Transverse colon (tissue), 4 donors: Measurements from ENCODE around the gene SCN4B. TPM values are rescaled to one million over a fixed set of nuclear protein-coding genes. Genes with fewer than 3 reads are reported as not detected.

Source experiments
- DNase-seq: peaks from one replicate; pipeline ENCODE4 v3.0.0-alpha.2; 2019
- H3K27ac ChIP-seq, 4 donors: fragments of 200-600 bp; sonication (generic); 2 replicates each; pipeline ENCODE4 v1.5.1; 2016 to 2018; ENCODE audit warnings: inconsistent platforms in 4 of 4
- H3K27me3 ChIP-seq: fragments of 200-600 bp; sonication (generic); 2 replicates; pipeline ENCODE4 v1.5.1; 2017; ENCODE audit warnings: inconsistent platforms
- H3K36me3 ChIP-seq, 4 donors: fragments of 200-600 bp; sonication (generic); 2 replicates each; pipeline ENCODE4 v1.5.1; 2017 to 2019; ENCODE audit warnings: inconsistent platforms in 4 of 4
- H3K4me1 ChIP-seq, 4 donors: fragments of 200-600 bp; sonication (generic); 2 replicates each; pipeline ENCODE4 v1.5.1; 2017 to 2020; ENCODE audit warnings: inconsistent platforms in 4 of 4
- H3K4me3 ChIP-seq, 4 donors: fragments of 200-600 bp; sonication (generic); 1 replicate in 1 of 4; 2 replicates in 3 of 4; pipeline versions ENCODE4 v1.5.1 to v1.6.1; 2017 to 2019; ENCODE audit warnings: inconsistent platforms in 4 of 4
- H3K9me3 ChIP-seq, 2 donors: fragments of 200-600 bp; sonication (generic); 2 replicates each; pipeline ENCODE4 v1.5.1; 2017 to 2019; ENCODE audit warnings: inconsistent platforms in 2 of 2
- EP300 ChIP-seq: sonication (generic); formaldehyde crosslinking; IDR thresholded peaks from one replicate; pipeline ENCODE4 v1.6.1; 2017; ENCODE audit warnings: antibody characterized with exemption, low read depth
- POLR2A ChIP-seq: fragments of 450-650 bp; IDR thresholded peaks from one replicate; pipeline ENCODE4 v1.6.1; 2016; ENCODE audit warnings: antibody characterized with exemption, mild to moderate bottlenecking, moderate library complexity
- POLR2AphosphoS5 ChIP-seq, 3 donors: sonication (generic); formaldehyde crosslinking; IDR thresholded peaks; one replicate each; pipeline ENCODE4 v1.6.1; 2016; ENCODE audit warnings: antibody characterized with exemption in 3 of 3
- WGBS, 2 donors: methylation state at CpG; one replicate each; pipeline ENCODE4 v1.1.5; 2018; ENCODE audit warnings: low coverage in 1 of 2; 5-methylcytosine and 5-hydroxymethylcytosine counted together
- in situ Hi-C, 4 donors: fragments of 200-750 bp; cut with MboI; loops; one replicate each; pipeline versions ENCODE4 v1.15.0 to v1.15.1; 2017; ENCODE audit warnings: low sequenced_read_pairs in 3 of 4, low pct_ligation_motif_present in 1 of 4, low pct_unique_long_range_greater_than_20kb in 1 of 4
- intact Hi-C: fragments of 100-400 bp; cut with DNase I; formaldehyde crosslinking; loops from one replicate; pipeline ENCODE4 v1.15.1; 2023; ENCODE audit warnings: low total_unique reads
- total RNA-seq, 4 donors: library from RNA; depleted of rRNA; stranded (reverse); fragments of >200 nt; gene quantifications; one replicate each; pipeline ENCODE4 v1.1.0, GENCODE V29; 2016
- TF ChIP-seq, protein P1 (sequence below), 5 experiments: fragments of 200-600 bp in 3 of 5; fragments of 450-650 bp in 2 of 5; sonication (generic) in 3 of 5; IDR thresholded peaks; 1 replicate in 2 of 5; 2 replicates in 3 of 5; pipeline ENCODE4 v1.5.1; 2016 to 2017; ENCODE audit warnings: antibody characterized with exemption in 5 of 5, inconsistent platforms in 3 of 5, mild to moderate bottlenecking in 2 of 5, moderate library complexity in 1 of 5

The SCN4B gene
- total RNA-seq, 4 donors from 2014 or later = 0.41 to 1.1 (median 0.75) TPM; not detected in 1

DNA sequence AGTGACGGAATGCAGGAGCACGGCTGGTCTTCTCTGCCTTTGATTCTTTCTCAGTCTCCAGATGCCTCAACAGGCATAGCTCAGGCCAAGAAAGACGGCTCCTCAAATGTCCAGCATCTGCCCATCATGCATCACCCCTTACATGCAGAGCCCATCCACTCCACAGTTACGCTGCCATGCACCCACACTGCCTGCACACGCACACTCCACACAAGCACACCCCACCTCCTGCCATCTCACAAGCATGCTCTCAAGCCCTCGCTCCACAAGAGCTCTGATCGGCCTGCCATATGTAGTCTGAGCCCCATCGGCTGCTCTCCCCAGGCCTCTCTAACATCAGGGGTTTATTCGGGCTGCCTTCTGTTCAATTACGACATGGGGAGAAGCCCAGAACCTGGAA, 18.8 kb downstream of the SCN4B start:
- TF ChIP-seq POLR2A = no peak
- no peak for TF ChIP-seq EP300
- TF ChIP-seq POLR2AphosphoS5 (IDR thresholded peaks at IDR 0.05) = no peak
- TF ChIP-seq, protein P1, sequence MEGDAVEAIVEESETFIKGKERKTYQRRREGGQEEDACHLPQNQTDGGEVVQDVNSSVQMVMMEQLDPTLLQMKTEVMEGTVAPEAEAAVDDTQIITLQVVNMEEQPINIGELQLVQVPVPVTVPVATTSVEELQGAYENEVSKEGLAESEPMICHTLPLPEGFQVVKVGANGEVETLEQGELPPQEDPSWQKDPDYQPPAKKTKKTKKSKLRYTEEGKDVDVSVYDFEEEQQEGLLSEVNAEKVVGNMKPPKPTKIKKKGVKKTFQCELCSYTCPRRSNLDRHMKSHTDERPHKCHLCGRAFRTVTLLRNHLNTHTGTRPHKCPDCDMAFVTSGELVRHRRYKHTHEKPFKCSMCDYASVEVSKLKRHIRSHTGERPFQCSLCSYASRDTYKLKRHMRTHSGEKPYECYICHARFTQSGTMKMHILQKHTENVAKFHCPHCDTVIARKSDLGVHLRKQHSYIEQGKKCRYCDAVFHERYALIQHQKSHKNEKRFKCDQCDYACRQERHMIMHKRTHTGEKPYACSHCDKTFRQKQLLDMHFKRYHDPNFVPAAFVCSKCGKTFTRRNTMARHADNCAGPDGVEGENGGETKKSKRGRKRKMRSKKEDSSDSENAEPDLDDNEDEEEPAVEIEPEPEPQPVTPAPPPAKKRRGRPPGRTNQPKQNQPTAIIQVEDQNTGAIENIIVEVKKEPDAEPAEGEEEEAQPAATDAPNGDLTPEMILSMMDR (IDR thresholded peaks at IDR 0.05) = no peak
- no peak overlapping the region for H3K27ac ChIP-seq
- peaks cover 31% of the 10 kb centered on the region for H3K27me3 ChIP-seq
- in situ Hi-C loops = loop anchor here in 1 of 4 donors (25.0 kb wide), 1 partner anchor 353 kb away; no protein-coding TSS in a partner anchor
- H3K9me3 ChIP-seq = no peaks in the 10 kb centered on the region
- 88% methylated on average over 10 of the region's 10 CpGs; no CpG with 5 or more reads in 1 of the 2 donors for WGBS, 2 donors
- intact Hi-C loops = no loop called here
- no peak overlapping the region for H3K4me3 ChIP-seq
- H3K36me3 ChIP-seq = no peaks in the 10 kb centered on the region
- DNase-seq = no peak
- H3K4me1 ChIP-seq = no peaks in the 10 kb centered on the region

DNA sequence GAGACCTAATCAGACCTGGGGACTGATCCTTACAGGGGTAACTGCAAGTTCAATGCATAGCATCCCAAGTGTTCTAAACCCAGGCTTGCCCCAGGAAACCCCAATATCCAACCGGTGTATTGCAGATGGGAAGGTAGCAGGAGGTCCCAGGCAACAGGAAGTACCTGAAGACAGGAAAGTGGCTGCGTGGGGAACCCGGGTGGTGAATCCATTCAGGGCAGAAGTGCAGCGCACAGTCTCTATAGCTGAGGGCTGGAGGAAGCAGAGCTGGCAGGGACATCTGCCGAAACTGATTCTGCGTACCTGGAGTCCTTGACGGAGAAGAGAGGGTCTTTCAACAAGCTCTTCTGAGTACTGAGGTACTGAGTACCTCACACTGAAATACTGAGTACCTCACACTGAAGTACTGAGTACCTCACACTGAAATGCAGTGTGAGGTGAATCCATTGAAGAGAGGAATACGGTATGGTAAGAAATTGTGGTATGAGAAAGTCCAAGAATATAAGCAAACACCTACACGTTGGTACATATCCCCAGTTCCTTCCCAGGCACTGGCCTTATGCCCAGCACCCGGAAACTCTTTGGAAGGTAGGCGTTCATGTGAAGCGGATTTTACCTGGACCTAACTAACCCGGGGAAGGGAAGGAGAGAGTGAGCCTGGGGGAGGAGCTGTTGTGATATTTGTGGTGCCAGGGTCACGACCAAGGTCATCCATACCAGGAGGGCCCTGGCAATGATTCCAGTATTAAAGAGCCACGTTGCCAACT, 20.1 kb downstream of the SCN4B start:
- H3K27me3 ChIP-seq = peaks cover 18% of the 10 kb centered on the region
- intact Hi-C loops = no loop called here
- in situ Hi-C loops = loop anchor here in 1 of 4 donors (25.0 kb wide), 1 partner anchor 355 kb away; no protein-coding TSS in a partner anchor
- WGBS, 2 donors = 82 to 89% methylated on average over 7 to 15 of the region's 15 CpGs
- H3K36me3 ChIP-seq = no peaks in the 10 kb centered on the region
- H3K4me3 ChIP-seq = no peak overlapping the region
- no peaks in the 10 kb centered on the region for H3K4me1 ChIP-seq
- TF ChIP-seq EP300 (no peak), POLR2AphosphoS5 (IDR thresholded peaks at IDR 0.05) (no peak), POLR2A (no peak)
- TF ChIP-seq, protein P1 (IDR thresholded peaks at IDR 0.05) = no peak
- DNase-seq = no peak
- H3K9me3 ChIP-seq = no peaks in the 10 kb centered on the region
- H3K27ac ChIP-seq = no peak overlapping the region

DNA sequence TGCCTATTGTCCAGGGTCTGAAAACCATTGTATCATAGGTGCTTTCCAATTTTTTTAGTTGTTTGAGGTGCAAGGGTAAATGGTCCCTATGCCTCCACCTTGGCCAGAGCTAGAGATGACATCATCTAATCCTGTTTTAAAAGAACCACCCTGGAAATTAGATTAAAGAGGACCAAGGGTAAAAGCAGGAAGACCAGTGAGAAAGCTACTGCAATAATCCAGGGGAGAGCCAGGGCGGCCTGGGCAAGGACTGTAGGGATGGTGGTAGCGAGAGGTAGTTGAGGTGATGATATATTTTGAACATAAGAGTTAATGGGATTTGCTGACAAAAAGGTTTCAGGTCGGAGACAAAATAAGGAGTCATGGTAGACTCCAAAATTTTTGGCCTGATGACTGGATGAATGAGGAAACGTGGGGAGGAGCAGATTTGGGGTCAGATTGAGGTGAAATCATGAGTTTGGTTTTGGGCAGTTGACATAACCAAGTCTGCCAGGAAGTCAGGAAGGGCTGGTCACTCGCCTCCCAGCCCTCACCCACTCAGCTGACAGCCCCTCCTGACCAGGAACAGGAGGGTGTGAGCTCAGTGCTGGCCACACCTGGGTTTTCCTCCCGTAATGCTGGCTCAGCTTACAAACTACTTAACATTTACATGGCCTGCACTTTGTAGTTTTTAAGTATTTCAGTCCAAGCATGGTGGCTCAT, 23.0 kb downstream of the SCN4B start:
- DNase-seq = no peak
- no peaks in the 10 kb centered on the region for H3K27me3 ChIP-seq
- no peak overlapping the region for H3K27ac ChIP-seq
- WGBS, 2 donors = 65 to 71% methylated on average over 5 to 6 of the region's 6 CpGs
- H3K4me1 ChIP-seq = no peaks in the 10 kb centered on the region
- in situ Hi-C loops = loop anchor here in 1 of 4 donors (25.0 kb wide), 1 partner anchor 358 kb away; no protein-coding TSS in a partner anchor
- H3K4me3 ChIP-seq = no peak overlapping the region
- intact Hi-C loops = no loop called here
- no peaks in the 10 kb centered on the region for H3K36me3 ChIP-seq
- no peaks in the 10 kb centered on the region for H3K9me3 ChIP-seq
- TF ChIP-seq POLR2A (no peak), EP300 (no peak), POLR2AphosphoS5 (IDR thresholded peaks at IDR 0.05) (no peak)
- TF ChIP-seq, protein P1 (IDR thresholded peaks at IDR 0.05) = no peak

DNA sequence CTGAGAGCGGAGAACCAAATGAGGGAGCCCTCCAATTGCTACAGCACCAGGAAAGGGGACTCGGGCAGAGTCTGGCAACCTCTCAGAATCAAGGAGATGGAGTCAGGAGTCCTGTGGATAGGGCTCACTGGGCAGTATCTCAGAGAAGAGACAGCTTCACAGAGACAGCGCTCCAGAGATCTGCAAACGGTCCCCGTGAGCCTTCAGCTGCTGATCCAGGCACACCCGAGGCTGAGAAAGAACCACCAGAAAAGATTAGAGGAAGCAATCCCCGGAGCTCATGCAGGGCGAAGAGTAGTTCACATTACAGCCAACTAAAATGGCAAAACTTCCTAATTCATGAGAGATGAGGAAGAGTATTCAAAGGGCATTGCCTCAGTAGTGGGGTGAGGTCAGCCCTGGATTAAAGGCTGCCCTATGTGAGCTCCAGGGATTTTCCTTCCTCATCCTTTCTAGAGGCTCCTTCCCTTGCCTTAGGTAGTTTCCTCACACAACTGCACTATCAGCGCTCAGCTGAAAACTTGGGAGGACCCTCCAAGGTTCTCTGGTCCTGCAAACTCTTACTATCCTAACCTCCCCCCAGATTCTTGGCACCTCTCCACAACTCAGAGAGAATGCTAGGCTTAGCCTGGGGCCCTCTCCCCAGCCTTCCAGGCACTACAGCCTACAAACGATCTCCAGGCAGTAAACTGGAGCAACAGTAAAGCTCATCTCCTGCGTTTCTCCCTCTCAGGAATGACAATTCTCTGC, 23.7 kb downstream of the SCN4B start:
- no peaks in the 10 kb centered on the region for H3K36me3 ChIP-seq
- TF ChIP-seq, protein P1 (IDR thresholded peaks at IDR 0.05) = no peak
- TF ChIP-seq POLR2A (no peak), EP300 (no peak), POLR2AphosphoS5 (IDR thresholded peaks at IDR 0.05) (no peak)
- 67 to 100% methylated on average over 2 to 11 of the region's 11 CpGs for WGBS, 2 donors
- no peaks in the 10 kb centered on the region for H3K27me3 ChIP-seq
- in situ Hi-C loops (loop anchor here in 1 of 4 donors (25.0 kb wide), 1 partner anchor 358 kb away; no protein-coding TSS in a partner anchor), intact Hi-C loops (no loop called here)
- H3K4me3 ChIP-seq = no peak overlapping the region
- no peak overlapping the region for H3K27ac ChIP-seq
- no peaks in the 10 kb centered on the region for H3K9me3 ChIP-seq
- DNase-seq = no peak
- no peaks in the 10 kb centered on the region for H3K4me1 ChIP-seq
